HepG2 (cell line): ENCODE results near the gene NTMT1. TPM values are rescaled to one million over a fixed set of nuclear protein-coding genes. Genes with fewer than 3 reads are reported as not detected.
A peak's percentile ranks its signal among the peaks of the same experiment; 100 is the strongest.

Experiments
- ARID3A ChIP-seq: IDR thresholded peaks from 2 replicates; pipeline ENCODE4 v1.6.1; 2012; ENCODE audit warnings: low read depth, low read length, improper control_type of control experiment
- ASH2L ChIP-seq: fragments of 300-600, 200-600 bp; sonication (generic); IDR thresholded peaks from 2 replicates; pipeline ENCODE4 v1.7.0; 2017; ENCODE audit warnings: low read depth, mild to moderate bottlenecking, moderate library complexity, mixed read lengths, low read length; ENCODE audit not compliant: insufficient read length
- ESRRA ChIP-seq: sonication (generic); formaldehyde crosslinking; IDR thresholded peaks from 2 replicates; pipeline ENCODE4 v1.5.1; 2020; ENCODE audit warnings: mild to moderate bottlenecking, low read depth, missing genetic modification reagents
- GABPB1 ChIP-seq: IDR thresholded peaks from 2 replicates; pipeline ENCODE4 v1.6.1; 2016; ENCODE audit warnings: mild to moderate bottlenecking, missing genetic modification reagents, moderate library complexity, missing compliant biosample characterization
- GTF3A ChIP-seq: sonication (generic); formaldehyde crosslinking; conservative IDR thresholded peaks from 2 replicates; pipeline ENCODE4 v1.4.0; 2020; ENCODE audit warnings: mild to moderate bottlenecking, missing genetic modification reagents
- JDP2 ChIP-seq: sonication (generic); formaldehyde crosslinking; IDR thresholded peaks from 2 replicates; pipeline ENCODE4 v1.8.1; 2022; ENCODE audit warnings: missing genetic modification reagents, borderline replicate concordance
- KDM3A ChIP-seq: IDR thresholded peaks from 2 replicates; pipeline ENCODE4 v1.6.1; 2018; ENCODE audit warnings: low read depth, missing compliant biosample characterization
- MTA3 ChIP-seq: sonication (generic); formaldehyde crosslinking; IDR thresholded peaks from 2 replicates; pipeline ENCODE4 v1.4.0; 2020; ENCODE audit warnings: missing genetic modification reagents
- NFAT5 ChIP-seq: sonication (generic); formaldehyde crosslinking; IDR thresholded peaks from 2 replicates; pipeline ENCODE4 v1.4.0; 2020; ENCODE audit warnings: missing genetic modification reagents
- NFKB2 ChIP-seq: sonication (generic); formaldehyde crosslinking; IDR thresholded peaks from 2 replicates; pipeline ENCODE4 v1.4.0; 2020; ENCODE audit warnings: missing genetic modification reagents, borderline replicate concordance
- PATZ1 ChIP-seq: sonication (generic); formaldehyde crosslinking; IDR thresholded peaks from 2 replicates; pipeline ENCODE4 v1.4.0; 2020; ENCODE audit warnings: missing genetic modification reagents
- RXRB ChIP-seq: IDR thresholded peaks from 2 replicates; pipeline ENCODE4 v1.6.1; 2016; ENCODE audit warnings: borderline replicate concordance, missing genetic modification reagents, missing compliant biosample characterization
- ZNF530 ChIP-seq: sonication (generic); formaldehyde crosslinking; IDR thresholded peaks from 2 replicates; pipeline ENCODE4 v1.5.0; 2020; ENCODE audit warnings: low read depth, mild to moderate bottlenecking, missing genetic modification reagents
- ZNF619 ChIP-seq: sonication (generic); formaldehyde crosslinking; IDR thresholded peaks from 2 replicates; pipeline ENCODE4 v1.4.0; 2020; ENCODE audit warnings: mild to moderate bottlenecking, missing genetic modification reagents
- ZNF639 ChIP-seq: conservative IDR thresholded peaks from 2 replicates; pipeline ENCODE4 v1.6.1; 2018; ENCODE audit warnings: missing genetic modification reagents
- ZSCAN30 ChIP-seq: sonication (generic); formaldehyde crosslinking; IDR thresholded peaks from 2 replicates; pipeline ENCODE4 v1.5.0; 2020; ENCODE audit warnings: mild to moderate bottlenecking, missing genetic modification reagents
- polyA plus RNA-seq, 8 experiments: library from polyadenylated mRNA; depleted of rRNA in 3 of 8; stranded (reverse) in 7 of 8; unstranded in 1 of 8; fragments of >200 nt; fragmentation: Illumina TruSeq in 4 of 8; extraction: Trizol in 4 of 8; gene quantifications; 2 replicates each; pipeline versions ENCODE4 v1.2.1 to v1.2.3, GENCODE V29; 2011 to 2016; ENCODE audit warnings: low read depth in 4 of 8, missing spikeins in 1 of 8, mixed read lengths in 1 of 8; ENCODE audit not compliant: insufficient read depth in 1 of 8
- total RNA-seq, 5 experiments: library from RNA; depleted of rRNA; stranded (reverse); fragments of >200 nt; fragmentation: Illumina TruSeq; extraction: Trizol; gene quantifications; 2 replicates each; pipeline ENCODE4 v1.2.3, GENCODE V29; 2016; ENCODE audit warnings: low read depth in 1 of 5

The NTMT1 gene
- total and polyA plus RNA-seq, 2 of the 13 experiments (the other 11 are each of a cell fraction or from before 2014, with no cell fraction given): 49.1 to 53.8 TPM

- TF ChIP-seq PATZ1 (peak; percentile 69), NFKB2 (CRISPR knock-in tag) (no peak), JDP2 (CRISPR knock-in tag) (no peak), ZNF639 (CRISPR knock-in tag) (peak; percentile 62; the same call in 1 of the 2 replicates), ASH2L (peak; percentile 64), GABPB1 (CRISPR knock-in tag) (peak; percentile 33; the same call in 1 of the 2 replicates), ZSCAN30 (CRISPR knock-in tag) (no peak), ZNF530 (CRISPR knock-in tag) (no peak), ESRRA (peak; percentile 84), NFAT5 (CRISPR knock-in tag) (no peak), ARID3A (peak; percentile 45; the same call in 1 of the 2 replicates), KDM3A (no peak), RXRB (peak; percentile 89), MTA3 (CRISPR knock-in tag) (no peak), ZNF619 (CRISPR knock-in tag) (peak; percentile 87), GTF3A (CRISPR knock-in tag) (no peak)
Observed at GRCh38 chr9:129606161-129607026, 19.6 kb upstream of the NTMT1 start (continued).
